MM.1S (cell line): Measurements from ENCODE around the gene NET1.

Experiments
- DNase-seq: peaks from one replicate; pipeline ENCODE4 v3.0.0-alpha.2; 2015
- H2AFZ ChIP-seq: fragments of 300-600 bp; sonication (generic); 2 replicates; pipeline ENCODE4 v1.6.0; 2016; ENCODE audit warnings: antibody characterized with exemption, low read length
- H3F3A ChIP-seq: fragments of 300-600 bp; sonication (generic); 2 replicates; pipeline ENCODE4 v1.6.1; 2016; ENCODE audit warnings: mild to moderate bottlenecking, antibody characterized with exemption, low read length, moderate library complexity, mixed read lengths; ENCODE audit not compliant: insufficient read depth
- H3K27ac ChIP-seq: fragments of 300-600 bp; sonication (generic); 2 replicates; pipeline ENCODE4 v1.5.1; 2016; ENCODE audit warnings: mild to moderate bottlenecking, low read length
- H3K27me3 ChIP-seq: fragments of 300-600 bp; sonication (generic); replicated peaks from 2 replicates; pipeline ENCODE4 v1.6.0; 2016; ENCODE audit warnings: low read length; ENCODE audit not compliant: insufficient read depth
- H3K36me3 ChIP-seq: fragments of 300-600 bp; sonication (generic); replicated peaks from 2 replicates; pipeline ENCODE4 v1.6.1; 2016; ENCODE audit warnings: mild to moderate bottlenecking, low read length, mixed read lengths; ENCODE audit not compliant: insufficient read depth
- H3K4me1 ChIP-seq: fragments of 300-600 bp; sonication (generic); 2 replicates; pipeline ENCODE4 v1.6.1; 2016; ENCODE audit warnings: low read length, mixed read lengths
- H3K4me2 ChIP-seq: fragments of 300-600 bp; sonication (generic); 2 replicates; pipeline ENCODE4 v1.6.0; 2016; ENCODE audit warnings: low read depth, low read length
- H3K4me3 ChIP-seq: fragments of 300-600 bp; sonication (generic); 2 replicates; pipeline ENCODE4 v1.5.1; 2016; ENCODE audit warnings: low read length, mixed read lengths
- H3K79me2 ChIP-seq: fragments of 300-600 bp; sonication (generic); 2 replicates; pipeline ENCODE4 v1.6.1; 2016; ENCODE audit warnings: mixed run types, low read length, mixed read lengths
- H3K9ac ChIP-seq: fragments of 300-600 bp; sonication (generic); 2 replicates; pipeline ENCODE4 v1.6.1; 2016; ENCODE audit warnings: low read length, mixed read lengths
- H3K9me2 ChIP-seq: fragments of 300-600 bp; sonication (generic); replicated peaks from 2 replicates; pipeline ENCODE4 v1.6.1; 2016; ENCODE audit warnings: mild to moderate bottlenecking, low read length, mixed read lengths; ENCODE audit not compliant: insufficient read depth
- H3K9me3 ChIP-seq: fragments of 300-600 bp; sonication (generic); replicated peaks from 2 replicates; pipeline ENCODE4 v1.6.1; 2016; ENCODE audit warnings: mild to moderate bottlenecking, low read length, mixed read lengths; ENCODE audit not compliant: insufficient read depth
- H4K20me1 ChIP-seq: fragments of 300-600 bp; sonication (generic); 2 replicates; pipeline ENCODE4 v1.6.1; 2016; ENCODE audit warnings: mild to moderate bottlenecking, low read length, moderate library complexity, mixed read lengths; ENCODE audit not compliant: insufficient read depth
- CTCF ChIP-seq: fragments of 300-600 bp; sonication (generic); IDR thresholded peaks from 2 replicates; pipeline ENCODE4 v1.5.1; 2016; ENCODE audit warnings: antibody characterized with exemption, low read length, mixed read lengths
- EZH2 ChIP-seq: fragments of 300-600 bp; sonication (generic); optimal IDR thresholded peaks from 2 replicates; pipeline ENCODE3; 2017; ENCODE audit warnings: low read depth, mild to moderate bottlenecking, antibody characterized with exemption, low read length, mixed read lengths
- EZH2phosphoT487 ChIP-seq: fragments of 300-600 bp; sonication (generic); IDR thresholded peaks from 2 replicates; pipeline ENCODE4 v1.6.1; 2018; ENCODE audit warnings: antibody characterized with exemption, low read length

Gene NET1

GRCh38 chr10:5391790-5392189 is 20.6 kb upstream of the NET1 start:
- H4K20me1 ChIP-seq: no peaks in the 10 kb centered on the region
- H3K36me3 ChIP-seq: no peaks in the 10 kb centered on the region
- no peak overlapping the region for H3K4me3 ChIP-seq
- TF ChIP-seq CTCF (no peak), EZH2phosphoT487 (no peak), EZH2 (no peak)
- H2AFZ ChIP-seq: no peak overlapping the region
- no peaks in the 10 kb centered on the region for H3F3A ChIP-seq
- H3K4me2 ChIP-seq: no peak overlapping the region
- H3K9ac ChIP-seq: no peak overlapping the region
- no peaks in the 10 kb centered on the region for H3K27me3 ChIP-seq
- no peaks in the 10 kb centered on the region for H3K9me2 ChIP-seq
- no peaks in the 10 kb centered on the region for H3K4me1 ChIP-seq
- no peaks in the 10 kb centered on the region for H3K79me2 ChIP-seq
- H3K9me3 ChIP-seq: no peaks in the 10 kb centered on the region; the same call in 1 of the 2 replicates
- H3K27ac ChIP-seq: no peak overlapping the region
- no peak for DNase-seq

GRCh38 chr10:5393529-5393928 is 18.8 kb upstream of the NET1 start:
- Histone ChIP-seq H3K27me3 (no peaks in the 10 kb centered on the region), H4K20me1 (no peaks in the 10 kb centered on the region), H3F3A (no peaks in the 10 kb centered on the region), H3K9ac (no peak overlapping the region), H2AFZ (no peak overlapping the region), H3K36me3 (no peaks in the 10 kb centered on the region), H3K4me2 (no peak overlapping the region), H3K27ac (no peak overlapping the region), H3K9me2 (no peaks in the 10 kb centered on the region), H3K9me3 (no peaks in the 10 kb centered on the region; the same call in 1 of the 2 replicates), H3K4me1 (no peaks in the 10 kb centered on the region), H3K4me3 (no peak overlapping the region), H3K79me2 (no peaks in the 10 kb centered on the region)
- no peak for DNase-seq
- TF ChIP-seq CTCF (no peak), EZH2phosphoT487 (no peak), EZH2 (no peak)

GRCh38 chr10:5395168-5395567 is 17.2 kb upstream of the NET1 start:
- H3K4me2 ChIP-seq: no peak overlapping the region

More at GRCh38 chr10:5395168-5395567, 17.2 kb upstream of the NET1 start:
- H3K4me3 ChIP-seq: no peak overlapping the region
- H3K27me3 ChIP-seq: no peaks in the 10 kb centered on the region
- H3K27ac ChIP-seq: no peak overlapping the region
- DNase-seq: no peak
- no peaks in the 10 kb centered on the region for H3F3A ChIP-seq
- H3K4me1 ChIP-seq: no peaks in the 10 kb centered on the region
- H3K36me3 ChIP-seq: no peaks in the 10 kb centered on the region
- no peaks in the 10 kb centered on the region for H4K20me1 ChIP-seq
- no peaks in the 10 kb centered on the region for H3K9me2 ChIP-seq
- TF ChIP-seq CTCF: no peak
- H2AFZ ChIP-seq: no peak overlapping the region
- no peak overlapping the region for H3K9ac ChIP-seq
- H3K9me3 ChIP-seq: no peaks in the 10 kb centered on the region; the same call in 1 of the 2 replicates
- no peaks in the 10 kb centered on the region for H3K79me2 ChIP-seq
